Left lung (tissue), 10 donors: ENCODE results near the gene DNAAF5. TPM values are rescaled to one million over a fixed set of nuclear protein-coding genes. Genes with fewer than 3 reads are reported as not detected.

Source experiments
- ATAC-seq: fragments of 200-7000 bp; cut with Tn5 transposase; one replicate; pipeline ENCODE4 v1.9.1; 2020; ENCODE audit warnings: moderate library complexity
- DNase-seq, 4 donors: peaks; one replicate each; pipeline ENCODE4 v3.0.0-alpha.2; 2013 to 2020
- H3K27ac ChIP-seq, 2 donors: fragments of 200-600 bp; sonication (generic) in 1 of 2; one replicate each; pipeline versions ENCODE4 v1.5.0 to v1.8.0; 2020 to 2021
- H3K27me3 ChIP-seq, 2 donors: fragments of 200-600 bp; sonication (generic) in 1 of 2; one replicate each; pipeline versions ENCODE4 v1.5.0 to v1.8.0; 2020 to 2021
- H3K36me3 ChIP-seq, 2 donors: fragments of 200-600 bp; sonication (generic) in 1 of 2; one replicate each; pipeline versions ENCODE4 v1.5.0 to v1.8.0; 2020 to 2021
- H3K4me1 ChIP-seq, 2 donors: fragments of 200-600 bp; one replicate each; pipeline ENCODE4 v1.8.0; 2021
- H3K4me3 ChIP-seq, 2 donors: fragments of 200-600 bp; sonication (generic) in 1 of 2; one replicate each; pipeline versions ENCODE4 v1.5.0 to v1.8.0; 2020 to 2021; ENCODE audit warnings: mild to moderate bottlenecking in 1 of 2
- H3K9me3 ChIP-seq, 2 donors: fragments of 200-600 bp; sonication (generic) in 1 of 2; one replicate each; pipeline versions ENCODE4 v1.5.0 to v1.8.0; 2020 to 2021
- CTCF ChIP-seq, 2 donors: fragments of 200-600 bp; sonication (generic) in 1 of 2; IDR thresholded peaks; one replicate each; pipeline versions ENCODE4 v1.5.0 to v1.8.0; 2021; ENCODE audit warnings: antibody characterized with exemption in 2 of 2
- intact Hi-C, 2 donors: fragments of 100-400 bp; cut with DNase I; formaldehyde crosslinking; loops; one replicate each; pipeline versions ENCODE4 v1.11.2 to v1.14.2; 2022
- polyA plus RNA-seq, 6 donors: library from polyadenylated mRNA; unstranded; fragments of 120-200 nt; gene quantifications; one replicate each; pipeline ENCODE4 v1.2.1, GENCODE V29; 2013; ENCODE audit not compliant: insufficient read length in 6 of 6
- total RNA-seq, 2 donors: library from RNA; stranded (reverse); fragmentation: NEBNext Ultra II Directional; extraction: Animal tissue kit (Norgen Biotek cat#: 25700); gene quantifications; one replicate each; pipeline ENCODE4 v1.2.1, GENCODE V29; 2021
- donor health status: DM: no; HTN: yes; CAD: no.
- donor health status: DM: no; HTN: no; CAD: no.

The DNAAF5 gene
- total and polyA plus RNA-seq, 8 donors: 19.9 to 30.6 (median 26.2) TPM

- Histone ChIP-seq H3K4me1 (peaks cover 12 to 49% of the 10 kb centered on the region in 2 donors), H3K9me3 (no peaks in the 10 kb centered on the region), H3K27ac (peak overlapping the region; percentile 90 to 94), H3K36me3 (peaks cover 0 to 6% of the 10 kb centered on the region in 2 donors), H3K4me3 (no peak overlapping the region), H3K27me3 (no peaks in the 10 kb centered on the region)
- no peak for TF ChIP-seq CTCF (IDR thresholded peaks at IDR 0.05)
- no peak for ATAC-seq
- peak in 1 of 4 donors; percentile 63 for DNase-seq
- intact Hi-C loops: no loop called here
Measured at GRCh38 chr7:830069-830468, 103.6 kb downstream of the DNAAF5 start.

GRCh38 chr7:831596-832166 is 105.2 kb downstream of the DNAAF5 start:
- DNase-seq: peak in 2 of 4 donors; percentile 23 to 59
- no peaks in the 10 kb centered on the region for H3K27me3 ChIP-seq
- peaks cover 12 to 49% of the 10 kb centered on the region in 2 donors for H3K4me1 ChIP-seq

GRCh38 chr7:832167-832967 is 105.9 kb downstream of the DNAAF5 start, which contains the start of gene SUN1:
Gene SUN1 (plus strand): TSS chr7:832476. CDS start chr7:832525, 49 bp downstream.
- no peak within 1 kb of the TSS for H3K4me3 ChIP-seq
- peak; percentile 28 to 62 (median 59) for DNase-seq

More at GRCh38 chr7:831596-832166, 105.2 kb downstream of the DNAAF5 start:
- peak; percentile 86 for ATAC-seq
- no peaks in the 10 kb centered on the region for H3K9me3 ChIP-seq
- intact Hi-C loops: no loop called here
- TF ChIP-seq CTCF (IDR thresholded peaks at IDR 0.05): no peak
- peaks cover 0 to 8% of the 10 kb centered on the region in 2 donors for H3K36me3 ChIP-seq
- no peak overlapping the region for H3K4me3 ChIP-seq
- H3K27ac ChIP-seq: peak overlapping the region; percentile 90 to 94

GRCh38 chr7:832968-833424 is 106.5 kb downstream of the DNAAF5 start:
- Histone ChIP-seq H3K4me3 (no peak overlapping the region), H3K9me3 (no peaks in the 10 kb centered on the region), H3K27me3 (no peaks in the 10 kb centered on the region), H3K36me3 (peaks cover 0 to 8% of the 10 kb centered on the region in 2 donors), H3K4me1 (peaks cover 12 to 50% of the 10 kb centered on the region in 2 donors), H3K27ac (peak overlapping the region; percentile 90 to 94)
- no peak for TF ChIP-seq CTCF (IDR thresholded peaks at IDR 0.05)
- intact Hi-C loops: no loop called here
- ATAC-seq (no peak), DNase-seq (peak in 1 of 4 donors; percentile 5)

More at GRCh38 chr7:832167-832967, 105.9 kb downstream of the DNAAF5 start, which contains the start of gene SUN1:
- peak; percentile 81 for ATAC-seq
- Histone ChIP-seq H3K27ac (peak within 1 kb of the TSS; percentile 90 to 94), H3K36me3 (peaks cover 0 to 8% of the 10 kb centered on the region in 2 donors), H3K27me3 (no peaks in the 10 kb centered on the region), H3K9me3 (no peaks in the 10 kb centered on the region), H3K4me1 (peaks cover 12 to 50% of the 10 kb centered on the region in 2 donors)
- no peak for TF ChIP-seq CTCF (IDR thresholded peaks at IDR 0.05)
- intact Hi-C loops: no loop called here
